ENCODE measurements around the gene NEK10.

GRCh38 chr3:27133060-27133459, 236.1 kb downstream of the NEK10 start:
- TF ChIP-seq CTCF (IDR thresholded peaks at IDR 0.05) (no peak), POLR2A (IDR thresholded peaks at IDR 0.05) (no peak), POLR2AphosphoS5 (IDR thresholded peaks at IDR 0.05; ENCODE audit: insufficient read depth in 1 of 2, low read depth in 1 of 2) (no peak)
